B cell (primary cell): ENCODE results near the gene KLF1. TPM values are rescaled to one million over a fixed set of nuclear protein-coding genes. Genes with fewer than 3 reads are reported as not detected.

ENCODE experiments used
- ATAC-seq: fragments of 200-7000 bp; cut with Tn5 transposase; one replicate; pipeline ENCODE4 v1.10.0; 2021; ENCODE audit warnings: low read depth, mild to moderate bottlenecking, moderate number of reproducible peaks, moderate library complexity
- CTCF ChIA-PET: fragments of 350-600 bp; sonication (Branson Sonifier 250); formaldehyde crosslinking; loops from one replicate; lab custom pipeline; 2021; ENCODE audit warnings: antibody characterized with exemption, inconsistent platforms; lab: Charles Lee
- POLR2A ChIA-PET: fragments of 350-600 bp; sonication (Branson Sonifier 250); formaldehyde crosslinking; loops from one replicate; lab custom pipeline; 2021; ENCODE audit warnings: antibody characterized with exemption; lab: Charles Lee
- DNase-seq: peaks from one replicate; pipeline ENCODE4 v3.0.0; 2013
- H2AFZ ChIP-seq: 2 replicates; pipeline ENCODE4 v1.6.1; 2012; ENCODE audit warnings: mild to moderate bottlenecking, low read depth, low read length; ENCODE audit not compliant: insufficient read depth, poor library complexity, severe bottlenecking
- H3K27ac ChIP-seq, 2 donors: 1 replicate in 1 of 2; 2 replicates in 1 of 2; pipeline ENCODE4 v1.5.1; 2012 to 2013; ENCODE audit warnings: low read length in 2 of 2, mild to moderate bottlenecking in 2 of 2, moderate library complexity in 1 of 2
- H3K27me3 ChIP-seq, 4 experiments: fragments of 200-600 bp in 1 of 4; sonication (generic) in 1 of 4; replicated peaks in 1 of 4; 1 replicate in 2 of 4; 2 replicates in 2 of 4; pipeline versions ENCODE4 v1.6.1 to v1.7.0; 2013 to 2016; ENCODE audit warnings: low read length in 3 of 4, mild to moderate bottlenecking in 2 of 4, mixed read lengths in 1 of 4, moderate library complexity in 1 of 4; ENCODE audit not compliant: insufficient read depth in 4 of 4, control insufficient read depth in 3 of 4; ENCODE audit errors: control extremely low read depth in 1 of 4
- H3K36me3 ChIP-seq, 2 experiments: replicated peaks in 1 of 2; 1 replicate in 1 of 2; 2 replicates in 1 of 2; pipeline versions ENCODE4 v1.6.1 to v1.7.1; 2013; ENCODE audit warnings: low read length in 1 of 2; ENCODE audit not compliant: insufficient read depth in 2 of 2, control insufficient read depth in 1 of 2; ENCODE audit errors: control extremely low read depth in 1 of 2, extremely low read depth in 1 of 2
- H3K4me1 ChIP-seq, 2 donors: fragments of 200-600 bp in 1 of 2; sonication (generic) in 1 of 2; 1 replicate in 1 of 2; 2 replicates in 1 of 2; pipeline versions ENCODE4 v1.5.1 to v1.6.1; 2013 to 2017; ENCODE audit warnings: low read length in 2 of 2; ENCODE audit not compliant: control insufficient read depth in 2 of 2, insufficient read depth in 2 of 2
- H3K4me2 ChIP-seq: replicated peaks from 2 replicates; pipeline ENCODE3; 2012; ENCODE audit warnings: mild to moderate bottlenecking, low read depth, low read length; ENCODE audit not compliant: poor library complexity, severe bottlenecking
- H3K4me3 ChIP-seq, 5 experiments: fragments of 200-600 bp in 1 of 5; sonication (generic) in 1 of 5; 1 replicate in 3 of 5; 2 replicates in 2 of 5; pipeline versions ENCODE4 v1.5.1 to v1.7.0; 2011 to 2016; ENCODE audit warnings: low read length in 4 of 5, mild to moderate bottlenecking in 4 of 5, low read depth in 2 of 5, control low read depth in 1 of 5, moderate library complexity in 1 of 5; ENCODE audit not compliant: insufficient read depth in 1 of 5; ENCODE audit errors: control extremely low read depth in 1 of 5, extremely low read depth in 1 of 5
- H3K79me2 ChIP-seq: fragments of 200-600 bp; sonication (generic); one replicate; pipeline ENCODE4 v1.6.0; 2016; ENCODE audit warnings: low read length; ENCODE audit not compliant: control insufficient read depth, insufficient read depth
- H3K9ac ChIP-seq: fragments of 200-600 bp; sonication (generic); 2 replicates; pipeline ENCODE4 v1.6.1; 2017; ENCODE audit warnings: mild to moderate bottlenecking, low read length, moderate library complexity
- H3K9me3 ChIP-seq, 3 donors: one replicate each; pipeline versions ENCODE4 v1.6.1 to v1.7.1; 2013; ENCODE audit warnings: low read length in 2 of 3; ENCODE audit not compliant: control insufficient read depth in 2 of 3, insufficient read depth in 1 of 3; ENCODE audit errors: control extremely low read depth in 1 of 3
- H4K20me1 ChIP-seq: 2 replicates; pipeline ENCODE4 v1.6.0; 2012; ENCODE audit warnings: mild to moderate bottlenecking, low read length; ENCODE audit not compliant: insufficient read depth, control insufficient read depth, poor library complexity, severe bottlenecking
- H3K27ac Mint-ChIP-seq: one replicate; pipeline ENCODE4 v1.8.0; 2021; ENCODE audit warnings: mixed read lengths
- H3K27me3 Mint-ChIP-seq: one replicate; pipeline ENCODE4 v1.8.0; 2021; ENCODE audit warnings: mixed read lengths
- H3K4me1 Mint-ChIP-seq: one replicate; pipeline ENCODE4 v1.8.0; 2021; ENCODE audit warnings: mixed read lengths
- H3K4me3 Mint-ChIP-seq: one replicate; pipeline ENCODE4 v1.8.0; 2021; ENCODE audit warnings: mixed read lengths
- H3K9me3 Mint-ChIP-seq: one replicate; pipeline ENCODE4 v1.8.0; 2022; ENCODE audit warnings: mixed read lengths; ENCODE audit not compliant: insufficient read depth
- CTCF ChIP-seq: fragments of 200-600 bp; IDR thresholded peaks from one replicate; pipeline ENCODE4 v1.8.0; 2022; ENCODE audit warnings: antibody characterized with exemption, mild to moderate bottlenecking
- EZH2 ChIP-seq: IDR thresholded peaks from 2 replicates; pipeline ENCODE4 v1.6.1; 2012; ENCODE audit warnings: borderline replicate concordance, low read depth, mild to moderate bottlenecking, moderate library complexity, low read length; ENCODE audit not compliant: insufficient read depth, poor library complexity, severe bottlenecking
- WGBS: methylation state at CpG from one replicate; pipeline ENCODE4 v1.1.5; 2013; ENCODE audit warnings: missing lambda C conversion rate; ENCODE audit not compliant: insufficient coverage; 5-methylcytosine and 5-hydroxymethylcytosine counted together
- intact Hi-C: fragments of 100-400 bp; cut with micrococcal nuclease; formaldehyde crosslinking; loops from one replicate; pipeline ENCODE4 v1.10.0; 2022
- polyA plus RNA-seq: library from polyadenylated mRNA; depleted of rRNA; stranded (reverse); fragments of >200 nt; gene quantifications from 2 replicates; pipeline ENCODE4 v1.2.3, GENCODE V29; 2012
- total RNA-seq, 2 donors: library from RNA; stranded (reverse); fragments of 120-200 nt in 1 of 2; gene quantifications; 1 replicate in 1 of 2; 2 replicates in 1 of 2; pipeline versions ENCODE4 v1.2.3 to v1.2.4, GENCODE V29; 2013 to 2022

The KLF1 gene
- total and polyA plus RNA-seq, 2 donors (not counting 1 experiment from before 2014, with no cell fraction given): not detected

GRCh38 chr19:12842511-12842910, 44.5 kb downstream of the KLF1 start:
- Histone ChIP-seq H3K9me3 (peaks cover 0 to 20% (median 0%) of the 10 kb centered on the region in 3 donors), H3K79me2 (no peaks in the 10 kb centered on the region), H3K4me1 (peaks cover 33 to 39% of the 10 kb centered on the region in 2 donors), H3K36me3 (no peaks in the 10 kb centered on the region), H2AFZ (no peak overlapping the region), H4K20me1 (no peaks in the 10 kb centered on the region), H3K4me3 (no peak overlapping the region), H3K27ac (no peak overlapping the region), H3K4me2 (no peak overlapping the region), H3K27me3 (peaks cover 4 to 87% (median 38%) of the 10 kb centered on the region in 4 experiments), H3K9ac (no peak overlapping the region)
- Mint-ChIP-seq H3K27ac (no peak overlapping the region), H3K4me3 (no peak overlapping the region), H3K4me1 (peaks cover 34% of the 10 kb centered on the region), H3K27me3 (peaks cover 59% of the 10 kb centered on the region), H3K9me3 (no peaks in the 10 kb centered on the region)
- DNase-seq: no peak
- no peak for ATAC-seq
- TF ChIP-seq EZH2: no peak
- no peak for TF ChIP-seq CTCF
- POLR2A ChIA-PET: no interaction called here
- 93% methylated on average over 18 of the region's 18 CpGs for WGBS
- intact Hi-C loops: no loop called here
- CTCF ChIA-PET: no interaction called here

- POLR2A ChIA-PET: interaction anchor here (0.6 to 0.7 kb wide), 2 partner anchors 21 to 160 kb away, joined by 3 to 4 read pairs; no protein-coding TSS in a partner anchor
- Histone ChIP-seq H3K4me1 (peaks cover 28 to 36% of the 10 kb centered on the region in 2 donors), H2AFZ (peak overlapping the region; percentile 9), H3K4me2 (peak overlapping the region; percentile 69), H3K4me3 (peak overlapping the region in 1 of 5 experiments; percentile 29), H3K9me3 (peaks cover 0 to 24% (median 0%) of the 10 kb centered on the region in 3 donors), H3K27me3 (peaks cover 6 to 86% (median 46%) of the 10 kb centered on the region in 4 experiments), H4K20me1 (no peaks in the 10 kb centered on the region), H3K27ac (no peak overlapping the region), H3K9ac (peak overlapping the region; percentile 15), H3K79me2 (no peaks in the 10 kb centered on the region), H3K36me3 (no peaks in the 10 kb centered on the region)
- no peak for TF ChIP-seq CTCF
- H3K27ac Mint-ChIP-seq: no peak overlapping the region
- H3K4me1 Mint-ChIP-seq: peaks cover 35% of the 10 kb centered on the region
- CTCF ChIA-PET: interaction anchor here (1.0 kb wide), 1 partner anchor 83 kb away, joined by 3 read pairs; no protein-coding TSS in a partner anchor
- peaks cover 67% of the 10 kb centered on the region for H3K27me3 Mint-ChIP-seq
- 8% methylated on average over 29 of the region's 29 CpGs for WGBS
- ATAC-seq (no peak), DNase-seq (peak; percentile 48)
- no peaks in the 10 kb centered on the region for H3K9me3 Mint-ChIP-seq
- intact Hi-C loops: no loop called here
- H3K4me3 Mint-ChIP-seq: peak overlapping the region; percentile 52
Measured at GRCh38 chr19:12841094-12841493, 45.9 kb downstream of the KLF1 start.
